ENCODE data around the gene TMEM94.

The TMEM94 gene

DNA sequence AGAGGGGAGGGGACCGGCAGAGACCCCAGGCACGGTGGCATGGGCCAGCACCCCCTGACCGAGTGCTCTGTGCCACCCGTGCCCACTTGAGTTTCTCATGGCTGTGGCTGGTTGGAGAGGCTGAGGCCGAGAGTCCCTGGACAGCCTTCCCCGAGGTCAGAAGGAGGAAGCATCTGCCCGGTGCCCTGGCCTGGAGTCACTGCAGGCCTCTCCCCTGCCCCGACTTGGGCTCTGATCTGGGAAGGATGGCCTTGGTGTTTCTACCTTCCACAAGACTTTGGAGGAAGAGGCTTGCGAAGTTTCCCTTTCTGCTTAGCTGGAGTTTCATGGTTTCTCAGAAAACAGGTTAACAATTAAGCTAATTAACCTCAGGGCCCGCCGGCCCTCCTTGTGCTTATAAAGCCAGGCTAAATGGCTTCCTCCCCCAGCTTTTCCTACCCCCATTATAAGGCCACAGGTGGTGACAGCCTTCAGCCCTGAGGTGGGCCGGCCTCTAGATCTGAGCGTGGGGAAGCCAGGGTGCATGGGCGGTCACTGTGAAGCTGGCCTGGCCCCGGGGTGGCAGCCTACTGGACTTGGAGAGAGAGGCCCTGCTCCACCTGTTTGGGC, 86.4 kb downstream of the TMEM94 start:
- no peaks in the 10 kb centered on the region for H3K36me3 ChIP-seq (ENCODE audit: insufficient read depth, low read length)
- H3K27ac ChIP-seq (ENCODE audit: low read depth, low read length): no peak overlapping the region
- no peaks in the 10 kb centered on the region for H3K4me1 ChIP-seq (ENCODE audit: insufficient read depth, low read length)
- no peaks in the 10 kb centered on the region for H3K9me3 ChIP-seq (ENCODE audit: low read length)
- H3K27me3 ChIP-seq (ENCODE audit: control insufficient read depth in 1 of 2, insufficient read depth in 2 of 2, low read length in 2 of 2): no peaks in the 10 kb centered on the region
- H3K4me3 ChIP-seq (ENCODE audit: low read depth in 1 of 2, low read length in 2 of 2): no peak overlapping the region
- H3K9ac ChIP-seq (ENCODE audit: low read length): no peak overlapping the region

DNA sequence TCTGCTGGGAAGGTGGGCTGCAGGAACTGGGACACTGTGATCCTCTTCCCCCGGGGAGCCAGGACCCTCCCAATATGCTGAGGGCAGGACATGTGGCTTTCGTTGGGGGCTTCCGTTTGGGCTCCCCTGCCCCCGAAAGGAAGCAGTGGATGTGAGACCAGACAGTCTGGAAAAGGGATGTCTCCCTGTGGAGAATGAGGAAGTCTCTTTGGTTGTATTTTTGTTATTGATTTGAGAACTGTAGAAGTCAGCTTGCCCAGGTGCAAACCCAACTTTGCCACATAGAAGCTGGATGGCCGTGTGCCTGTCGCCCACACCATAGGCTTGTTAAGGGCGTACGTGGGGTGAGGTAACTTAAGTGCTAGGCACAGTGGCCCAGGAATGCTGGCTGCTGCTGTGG, 87.8 kb downstream of the TMEM94 start:
- Histone ChIP-seq H3K4me1 (ENCODE audit: insufficient read depth, low read length) (no peaks in the 10 kb centered on the region), H3K9me3 (ENCODE audit: low read length) (no peaks in the 10 kb centered on the region), H3K9ac (ENCODE audit: low read length) (no peak overlapping the region), H3K36me3 (ENCODE audit: insufficient read depth, low read length) (no peaks in the 10 kb centered on the region), H3K4me3 (ENCODE audit: low read depth in 1 of 2, low read length in 2 of 2) (no peak overlapping the region), H3K27me3 (ENCODE audit: control insufficient read depth in 1 of 2, insufficient read depth in 2 of 2, low read length in 2 of 2) (no peaks in the 10 kb centered on the region), H3K27ac (ENCODE audit: low read depth, low read length) (no peak overlapping the region)

DNA sequence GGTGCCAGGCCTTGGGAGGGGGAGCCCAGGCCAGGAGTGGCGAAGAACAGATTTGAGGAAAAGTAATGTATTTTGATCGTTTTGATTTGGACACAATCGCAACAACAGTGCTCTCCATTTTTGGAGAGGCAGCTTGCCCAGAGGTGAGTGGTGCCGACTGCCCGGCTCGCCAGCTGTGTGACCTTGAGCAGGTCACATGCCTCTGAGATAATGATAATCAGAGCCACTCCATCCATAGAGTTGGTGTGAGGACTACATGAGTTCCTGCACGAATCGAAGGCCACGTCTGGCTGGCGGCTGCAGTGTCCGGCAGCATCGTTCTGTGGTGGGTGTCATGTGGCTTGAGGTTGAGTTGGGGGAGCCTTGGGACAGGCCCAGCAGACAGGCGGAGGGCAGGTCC, 89.7 kb downstream of the TMEM94 start:
- no peak overlapping the region for H3K27ac ChIP-seq (ENCODE audit: low read depth, low read length)
- no peak overlapping the region for H3K9ac ChIP-seq (ENCODE audit: low read length)
- H3K27me3 ChIP-seq (ENCODE audit: control insufficient read depth in 1 of 2, insufficient read depth in 2 of 2, low read length in 2 of 2): no peaks in the 10 kb centered on the region
- no peak overlapping the region for H3K4me3 ChIP-seq (ENCODE audit: low read depth in 1 of 2, low read length in 2 of 2)
- no peaks in the 10 kb centered on the region for H3K36me3 ChIP-seq (ENCODE audit: insufficient read depth, low read length)
- no peaks in the 10 kb centered on the region for H3K9me3 ChIP-seq (ENCODE audit: low read length)
- no peaks in the 10 kb centered on the region for H3K4me1 ChIP-seq (ENCODE audit: insufficient read depth, low read length)

DNA sequence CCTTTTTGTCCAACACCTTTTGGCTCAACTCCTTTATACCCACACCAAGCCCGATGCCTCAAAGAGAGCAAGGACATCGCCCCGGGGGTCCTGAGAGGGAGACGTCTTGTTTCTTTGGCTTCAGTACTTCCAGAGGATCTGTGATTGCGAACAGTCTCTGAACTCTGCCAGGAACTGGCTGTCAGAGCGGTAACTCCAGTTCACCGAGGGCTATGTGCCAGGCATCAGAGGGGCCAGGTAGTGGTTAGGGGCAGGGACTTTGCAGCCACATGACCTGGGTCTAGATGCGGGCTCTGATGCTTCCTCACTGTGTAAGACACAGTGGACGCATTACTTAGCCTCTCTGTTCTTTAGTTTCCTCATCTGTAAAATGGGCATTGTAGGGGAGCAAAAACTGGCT, 90.7 kb downstream of the TMEM94 start:
- no peak overlapping the region for H3K27ac ChIP-seq (ENCODE audit: low read depth, low read length)
- H3K9ac ChIP-seq (ENCODE audit: low read length): no peak overlapping the region
- H3K9me3 ChIP-seq (ENCODE audit: low read length): no peaks in the 10 kb centered on the region
- no peak overlapping the region for H3K4me3 ChIP-seq (ENCODE audit: low read depth in 1 of 2, low read length in 2 of 2)
- no peaks in the 10 kb centered on the region for H3K4me1 ChIP-seq (ENCODE audit: insufficient read depth, low read length)
- no peaks in the 10 kb centered on the region for H3K27me3 ChIP-seq (ENCODE audit: control insufficient read depth in 1 of 2, insufficient read depth in 2 of 2, low read length in 2 of 2)
- no peaks in the 10 kb centered on the region for H3K36me3 ChIP-seq (ENCODE audit: insufficient read depth, low read length)

DNA sequence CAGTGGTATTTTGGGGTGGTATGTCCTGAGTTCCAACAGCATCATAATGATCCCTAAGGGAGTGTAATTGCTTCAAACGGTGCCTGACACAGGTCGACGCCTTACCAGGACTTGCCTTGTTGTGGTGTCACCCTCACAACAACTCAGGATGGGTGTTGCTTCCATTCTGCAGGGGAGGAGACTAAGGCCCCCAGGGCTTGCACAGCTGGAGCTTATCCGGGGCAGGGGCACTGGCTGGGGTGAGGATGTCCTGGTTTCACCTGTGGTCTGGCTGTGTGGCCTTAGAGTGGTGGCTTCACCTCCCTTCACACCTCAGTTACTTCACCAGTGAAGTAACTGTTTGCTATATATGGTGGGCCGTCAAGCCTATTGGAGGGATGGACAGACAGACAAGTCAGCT, 92.4 kb downstream of the TMEM94 start:
- H3K36me3 ChIP-seq (ENCODE audit: insufficient read depth, low read length): no peaks in the 10 kb centered on the region
- H3K9me3 ChIP-seq (ENCODE audit: low read length): no peaks in the 10 kb centered on the region
- no peak overlapping the region for H3K4me3 ChIP-seq (ENCODE audit: low read depth in 1 of 2, low read length in 2 of 2)
- H3K27ac ChIP-seq (ENCODE audit: low read depth, low read length): no peak overlapping the region
- H3K27me3 ChIP-seq (ENCODE audit: control insufficient read depth in 1 of 2, insufficient read depth in 2 of 2, low read length in 2 of 2): no peaks in the 10 kb centered on the region
- H3K4me1 ChIP-seq (ENCODE audit: insufficient read depth, low read length): peaks cover 5% of the 10 kb centered on the region
- no peak overlapping the region for H3K9ac ChIP-seq (ENCODE audit: low read length)

All from muscle layer of colon (tissue), 2 donors.